ENCODE measurements around the gene LTBP2.

DNA sequence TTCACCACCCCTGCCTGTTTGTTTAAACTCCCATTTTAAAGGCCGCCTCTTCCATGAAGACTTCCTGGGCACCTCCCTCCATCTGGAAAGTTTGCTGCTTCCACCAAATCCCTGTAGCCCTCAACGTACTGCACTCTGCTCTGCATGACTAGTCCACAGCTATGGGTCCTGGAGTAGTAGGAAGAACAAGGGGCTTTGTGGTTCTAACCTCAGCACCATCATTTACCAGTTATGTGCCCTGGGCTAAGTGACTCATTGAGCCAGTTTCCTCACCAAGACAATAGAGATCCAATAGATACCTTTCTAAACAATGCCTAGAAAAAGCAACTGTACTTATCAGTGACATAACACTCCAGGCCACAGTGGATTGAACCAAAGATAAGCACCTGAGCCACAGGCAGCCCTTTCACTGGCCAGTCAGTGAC, 8.5 kb upstream of the LTBP2 start:
- no peak for TF ChIP-seq POLR2A (IDR thresholded peaks at IDR 0.05; ENCODE audit: borderline replicate concordance, extremely low read depth, insufficient read depth, insufficient read length)
- TF ChIP-seq EGR1 (IDR thresholded peaks at IDR 0.05; ENCODE audit: low read depth), result no peak
- TF ChIP-seq, protein P1, sequence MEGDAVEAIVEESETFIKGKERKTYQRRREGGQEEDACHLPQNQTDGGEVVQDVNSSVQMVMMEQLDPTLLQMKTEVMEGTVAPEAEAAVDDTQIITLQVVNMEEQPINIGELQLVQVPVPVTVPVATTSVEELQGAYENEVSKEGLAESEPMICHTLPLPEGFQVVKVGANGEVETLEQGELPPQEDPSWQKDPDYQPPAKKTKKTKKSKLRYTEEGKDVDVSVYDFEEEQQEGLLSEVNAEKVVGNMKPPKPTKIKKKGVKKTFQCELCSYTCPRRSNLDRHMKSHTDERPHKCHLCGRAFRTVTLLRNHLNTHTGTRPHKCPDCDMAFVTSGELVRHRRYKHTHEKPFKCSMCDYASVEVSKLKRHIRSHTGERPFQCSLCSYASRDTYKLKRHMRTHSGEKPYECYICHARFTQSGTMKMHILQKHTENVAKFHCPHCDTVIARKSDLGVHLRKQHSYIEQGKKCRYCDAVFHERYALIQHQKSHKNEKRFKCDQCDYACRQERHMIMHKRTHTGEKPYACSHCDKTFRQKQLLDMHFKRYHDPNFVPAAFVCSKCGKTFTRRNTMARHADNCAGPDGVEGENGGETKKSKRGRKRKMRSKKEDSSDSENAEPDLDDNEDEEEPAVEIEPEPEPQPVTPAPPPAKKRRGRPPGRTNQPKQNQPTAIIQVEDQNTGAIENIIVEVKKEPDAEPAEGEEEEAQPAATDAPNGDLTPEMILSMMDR (IDR thresholded peaks at IDR 0.05 in 2 of 3, conservative IDR thresholded peaks at IDR 0.05 in 1 of 3; ENCODE audit: borderline replicate concordance in 1 of 3, insufficient read depth in 1 of 3, low read depth in 2 of 3, low read length in 2 of 3), result no peak
- TF ChIP-seq EZH2 (IDR thresholded peaks at IDR 0.05), result no peak
- TF ChIP-seq CEBPB (IDR thresholded peaks at IDR 0.05; ENCODE audit: low read depth), result no peak
- no peak for TF ChIP-seq JUND (IDR thresholded peaks at IDR 0.05)
